Measurements from ENCODE around the gene KIAA0930. TPM values are rescaled to one million over a fixed set of nuclear protein-coding genes. Genes with fewer than 3 reads are reported as not detected.

The KIAA0930 gene
- total RNA-seq, 4 donors from 2014 or later: 9.4 to 31.8 (median 19.6) TPM

GRCh38 chr22:45172881-45173585, 67.7 kb downstream of the KIAA0930 start:
- Histone ChIP-seq H3K9me3 (no peaks in the 10 kb centered on the region), H3K4me3 (no peak overlapping the region), H3K36me3 (no peaks in the 10 kb centered on the region), H3K27me3 (no peaks in the 10 kb centered on the region), H3K27ac (no peak overlapping the region), H3K4me1 (no peaks in the 10 kb centered on the region)
- TF ChIP-seq, protein P1, sequence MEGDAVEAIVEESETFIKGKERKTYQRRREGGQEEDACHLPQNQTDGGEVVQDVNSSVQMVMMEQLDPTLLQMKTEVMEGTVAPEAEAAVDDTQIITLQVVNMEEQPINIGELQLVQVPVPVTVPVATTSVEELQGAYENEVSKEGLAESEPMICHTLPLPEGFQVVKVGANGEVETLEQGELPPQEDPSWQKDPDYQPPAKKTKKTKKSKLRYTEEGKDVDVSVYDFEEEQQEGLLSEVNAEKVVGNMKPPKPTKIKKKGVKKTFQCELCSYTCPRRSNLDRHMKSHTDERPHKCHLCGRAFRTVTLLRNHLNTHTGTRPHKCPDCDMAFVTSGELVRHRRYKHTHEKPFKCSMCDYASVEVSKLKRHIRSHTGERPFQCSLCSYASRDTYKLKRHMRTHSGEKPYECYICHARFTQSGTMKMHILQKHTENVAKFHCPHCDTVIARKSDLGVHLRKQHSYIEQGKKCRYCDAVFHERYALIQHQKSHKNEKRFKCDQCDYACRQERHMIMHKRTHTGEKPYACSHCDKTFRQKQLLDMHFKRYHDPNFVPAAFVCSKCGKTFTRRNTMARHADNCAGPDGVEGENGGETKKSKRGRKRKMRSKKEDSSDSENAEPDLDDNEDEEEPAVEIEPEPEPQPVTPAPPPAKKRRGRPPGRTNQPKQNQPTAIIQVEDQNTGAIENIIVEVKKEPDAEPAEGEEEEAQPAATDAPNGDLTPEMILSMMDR (IDR thresholded peaks at IDR 0.05): no peak
- TF ChIP-seq POLR2A (IDR thresholded peaks at IDR 0.05): no peak
- DNase-seq: no peak
- intact Hi-C loops (cut with DNase I; ENCODE audit: low total_unique reads): no loop called here

GRCh38 chr22:45171830-45172229, 68.9 kb downstream of the KIAA0930 start:
- intact Hi-C loops (cut with DNase I; ENCODE audit: low total_unique reads): no loop called here
- TF ChIP-seq, protein P1 (IDR thresholded peaks at IDR 0.05): no peak
- TF ChIP-seq POLR2A (IDR thresholded peaks at IDR 0.05): no peak
- H3K36me3 ChIP-seq: no peaks in the 10 kb centered on the region

DNA sequence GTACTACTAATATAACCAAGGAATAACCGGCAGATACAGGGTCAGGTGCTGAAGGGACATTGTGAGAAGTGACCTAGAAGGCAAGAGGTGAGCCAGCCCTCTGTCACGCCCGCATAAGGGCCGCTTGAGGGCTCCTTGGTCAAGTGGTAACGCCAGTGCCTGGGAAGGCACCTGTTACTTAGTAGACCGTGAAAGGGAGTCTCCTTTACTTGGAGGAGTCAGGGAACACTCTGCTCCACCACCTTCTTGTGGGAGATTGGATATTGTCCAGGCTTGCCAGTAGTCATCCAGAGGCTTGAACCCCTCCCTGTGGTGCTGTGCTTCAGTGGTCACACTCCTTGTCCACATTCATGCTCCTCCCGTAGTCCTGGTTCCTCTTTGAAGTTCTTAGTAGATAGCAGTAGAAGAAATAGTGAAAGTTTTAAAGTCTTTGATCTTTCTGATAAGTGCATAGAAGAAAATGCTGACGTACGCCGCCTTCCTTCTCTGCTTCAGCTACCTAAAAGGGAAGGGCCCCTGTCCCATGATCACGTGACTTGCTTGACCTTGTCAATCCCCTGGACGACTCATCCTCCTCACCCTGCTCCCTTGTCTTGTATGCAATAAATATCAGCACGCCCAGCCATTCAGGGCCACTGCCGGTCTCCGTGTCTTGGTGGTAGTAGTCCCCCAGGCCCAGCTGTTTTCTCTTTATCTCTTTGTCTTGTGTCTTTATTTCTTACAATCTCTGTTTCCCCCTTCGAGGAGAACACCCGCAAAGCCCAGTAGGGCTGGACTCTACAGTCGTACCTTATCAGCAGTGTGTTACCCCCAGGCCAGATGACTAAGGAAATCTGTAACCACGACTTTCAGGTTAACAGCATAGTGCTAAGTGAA, 70.9 kb downstream of the KIAA0930 start:
- intact Hi-C loops (cut with DNase I; ENCODE audit: low total_unique reads): no loop called here
- H3K27ac ChIP-seq: no peak overlapping the region

More at GRCh38 chr22:45171830-45172229, 68.9 kb downstream of the KIAA0930 start:
- Histone ChIP-seq H3K27ac (no peak overlapping the region), H3K4me3 (no peak overlapping the region), H3K27me3 (no peaks in the 10 kb centered on the region), H3K9me3 (no peaks in the 10 kb centered on the region), H3K4me1 (no peaks in the 10 kb centered on the region)
- DNase-seq: no peak

GRCh38 chr22:45166932-45167331, 73.8 kb downstream of the KIAA0930 start:
- H3K27me3 ChIP-seq: no peaks in the 10 kb centered on the region
- H3K9me3 ChIP-seq: no peaks in the 10 kb centered on the region
- peaks cover 5% of the 10 kb centered on the region in 2 donors for H3K4me1 ChIP-seq
- TF ChIP-seq, protein P1 (IDR thresholded peaks at IDR 0.05): no peak
- no peak for TF ChIP-seq POLR2A (IDR thresholded peaks at IDR 0.05)
- intact Hi-C loops (cut with DNase I; ENCODE audit: low total_unique reads): no loop called here
- no peak overlapping the region for H3K4me3 ChIP-seq
- no peaks in the 10 kb centered on the region for H3K36me3 ChIP-seq
- H3K27ac ChIP-seq: no peak overlapping the region
- DNase-seq: no peak

More for the DNA sequence above, 70.9 kb downstream of the KIAA0930 start:
- no peaks in the 10 kb centered on the region for H3K27me3 ChIP-seq
- H3K9me3 ChIP-seq: no peaks in the 10 kb centered on the region
- no peak for DNase-seq
- H3K4me3 ChIP-seq: no peak overlapping the region
- no peak for TF ChIP-seq POLR2A (IDR thresholded peaks at IDR 0.05)
- TF ChIP-seq, protein P1 (IDR thresholded peaks at IDR 0.05): no peak
- peaks cover 4% of the 10 kb centered on the region in 2 donors for H3K4me1 ChIP-seq
- no peaks in the 10 kb centered on the region for H3K36me3 ChIP-seq

Data from uterus (tissue), 4 donors.